Thyroid gland (tissue), 4 donors: ENCODE measurements around the gene ALDH6A1. TPM values are rescaled to one million over a fixed set of nuclear protein-coding genes. Genes with fewer than 3 reads are reported as not detected.

ENCODE experiments used
- DNase-seq, 2 donors: peaks; one replicate each; pipeline ENCODE4 v3.0.0-alpha.2; 2019
- H3K27ac ChIP-seq, 3 donors: fragments of 200-600 bp; sonication (generic); 1 replicate in 2 of 3; 2 replicates in 1 of 3; pipeline ENCODE4 v1.5.1; 2016 to 2019; ENCODE audit warnings: mild to moderate bottlenecking in 1 of 3, moderate library complexity in 1 of 3
- H3K27me3 ChIP-seq: fragments of 200-600 bp; sonication (generic); one replicate; pipeline ENCODE4 v1.5.1; 2019
- H3K36me3 ChIP-seq, 2 donors: fragments of 200-600 bp; sonication (generic); one replicate each; pipeline ENCODE4 v1.5.1; 2016 to 2019
- H3K4me1 ChIP-seq, 2 donors: fragments of 200-600 bp; sonication (generic); one replicate each; pipeline ENCODE4 v1.5.1; 2017 to 2019
- H3K4me3 ChIP-seq, 3 donors: fragments of 200-600 bp; sonication (generic); replicated peaks in 1 of 3; 1 replicate in 2 of 3; 2 replicates in 1 of 3; pipeline ENCODE4 v1.5.1; 2016; ENCODE audit warnings: mild to moderate bottlenecking in 1 of 3
- H3K9me3 ChIP-seq: fragments of 200-600 bp; sonication (generic); one replicate; pipeline ENCODE4 v1.5.1; 2017
- POLR2A ChIP-seq, 2 donors: fragments of 450-650 bp; IDR thresholded peaks; one replicate each; pipeline ENCODE4 v1.6.1; 2017; ENCODE audit warnings: antibody characterized with exemption in 2 of 2, mild to moderate bottlenecking in 2 of 2, moderate library complexity in 1 of 2
- WGBS, 2 donors: methylation state at CpG; one replicate each; pipeline ENCODE4 v1.1.5; 2017; 5-methylcytosine and 5-hydroxymethylcytosine counted together
- intact Hi-C: fragments of 100-400 bp; cut with DNase I; formaldehyde crosslinking; loops from one replicate; pipeline ENCODE4 v1.15.1; 2023
- total RNA-seq, 4 donors: library from RNA; depleted of rRNA; stranded (reverse); fragments of >200 nt; gene quantifications; one replicate each; pipeline ENCODE4 v1.2.3, GENCODE V29; 2016
- TF ChIP-seq, protein P1 (sequence below), 6 experiments: fragments of 200-600 bp in 3 of 6; fragments of 450-650 bp in 3 of 6; sonication (generic) in 3 of 6; IDR thresholded peaks; one replicate each; pipeline ENCODE4 v1.5.1; 2016 to 2019; ENCODE audit warnings: antibody characterized with exemption in 6 of 6, mild to moderate bottlenecking in 2 of 6, inconsistent platforms in 1 of 6, moderate library complexity in 1 of 6

ALDH6A1 gene
- total RNA-seq, 4 donors from 2014 or later, result 31.4 to 58.0 (median 44.4) TPM

- no peak for DNase-seq
- intact Hi-C loops, result no loop called here
- no peaks in the 10 kb centered on the region for H3K27me3 ChIP-seq
- WGBS, 2 donors, result 82 to 87% methylated on average over 1 of the region's 1 CpG
- no peak for TF ChIP-seq POLR2A (IDR thresholded peaks at IDR 0.05)
- TF ChIP-seq, protein P1, sequence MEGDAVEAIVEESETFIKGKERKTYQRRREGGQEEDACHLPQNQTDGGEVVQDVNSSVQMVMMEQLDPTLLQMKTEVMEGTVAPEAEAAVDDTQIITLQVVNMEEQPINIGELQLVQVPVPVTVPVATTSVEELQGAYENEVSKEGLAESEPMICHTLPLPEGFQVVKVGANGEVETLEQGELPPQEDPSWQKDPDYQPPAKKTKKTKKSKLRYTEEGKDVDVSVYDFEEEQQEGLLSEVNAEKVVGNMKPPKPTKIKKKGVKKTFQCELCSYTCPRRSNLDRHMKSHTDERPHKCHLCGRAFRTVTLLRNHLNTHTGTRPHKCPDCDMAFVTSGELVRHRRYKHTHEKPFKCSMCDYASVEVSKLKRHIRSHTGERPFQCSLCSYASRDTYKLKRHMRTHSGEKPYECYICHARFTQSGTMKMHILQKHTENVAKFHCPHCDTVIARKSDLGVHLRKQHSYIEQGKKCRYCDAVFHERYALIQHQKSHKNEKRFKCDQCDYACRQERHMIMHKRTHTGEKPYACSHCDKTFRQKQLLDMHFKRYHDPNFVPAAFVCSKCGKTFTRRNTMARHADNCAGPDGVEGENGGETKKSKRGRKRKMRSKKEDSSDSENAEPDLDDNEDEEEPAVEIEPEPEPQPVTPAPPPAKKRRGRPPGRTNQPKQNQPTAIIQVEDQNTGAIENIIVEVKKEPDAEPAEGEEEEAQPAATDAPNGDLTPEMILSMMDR (IDR thresholded peaks at IDR 0.05), result no peak
- no peak overlapping the region for H3K4me3 ChIP-seq
- no peak overlapping the region for H3K27ac ChIP-seq
- no peaks in the 10 kb centered on the region for H3K4me1 ChIP-seq
- H3K9me3 ChIP-seq, result no peaks in the 10 kb centered on the region
- no peaks in the 10 kb centered on the region for H3K36me3 ChIP-seq
These were observed 25.1 kb upstream of the ALDH6A1 start for GRCh38 chr14:74109369-74109768.

DNA sequence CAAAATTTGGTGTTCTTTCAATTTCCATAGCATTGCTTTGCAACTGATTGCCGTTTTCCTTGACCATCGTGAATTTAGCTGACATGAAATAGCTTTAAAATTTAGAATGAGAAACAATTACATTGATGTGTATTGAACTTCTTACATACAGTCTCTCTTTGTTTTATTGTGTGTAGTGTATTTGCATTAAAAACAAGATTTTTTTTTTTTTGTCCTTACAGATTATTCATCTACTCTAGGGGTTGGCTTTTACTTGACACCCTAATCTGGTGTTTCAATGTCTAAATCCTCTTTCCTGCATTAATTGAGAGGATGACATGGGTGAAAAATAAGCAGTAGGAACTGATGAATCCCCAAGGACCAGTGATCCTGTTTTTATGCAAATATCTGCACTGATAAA is 21.1 kb upstream of the ALDH6A1 start:
- intact Hi-C loops, result no loop called here
- peaks cover 0 to 5% of the 10 kb centered on the region in 2 donors for H3K36me3 ChIP-seq
- TF ChIP-seq, protein P1 (IDR thresholded peaks at IDR 0.05), result no peak
- no peak for TF ChIP-seq POLR2A (IDR thresholded peaks at IDR 0.05)
- DNase-seq, result no peak
- no peak overlapping the region for H3K27ac ChIP-seq
- H3K4me3 ChIP-seq, result no peak overlapping the region
- H3K27me3 ChIP-seq, result no peaks in the 10 kb centered on the region
- 94 to 96% methylated on average over 2 of the region's 2 CpGs for WGBS, 2 donors
- no peaks in the 10 kb centered on the region for H3K4me1 ChIP-seq
- H3K9me3 ChIP-seq, result no peaks in the 10 kb centered on the region

DNA sequence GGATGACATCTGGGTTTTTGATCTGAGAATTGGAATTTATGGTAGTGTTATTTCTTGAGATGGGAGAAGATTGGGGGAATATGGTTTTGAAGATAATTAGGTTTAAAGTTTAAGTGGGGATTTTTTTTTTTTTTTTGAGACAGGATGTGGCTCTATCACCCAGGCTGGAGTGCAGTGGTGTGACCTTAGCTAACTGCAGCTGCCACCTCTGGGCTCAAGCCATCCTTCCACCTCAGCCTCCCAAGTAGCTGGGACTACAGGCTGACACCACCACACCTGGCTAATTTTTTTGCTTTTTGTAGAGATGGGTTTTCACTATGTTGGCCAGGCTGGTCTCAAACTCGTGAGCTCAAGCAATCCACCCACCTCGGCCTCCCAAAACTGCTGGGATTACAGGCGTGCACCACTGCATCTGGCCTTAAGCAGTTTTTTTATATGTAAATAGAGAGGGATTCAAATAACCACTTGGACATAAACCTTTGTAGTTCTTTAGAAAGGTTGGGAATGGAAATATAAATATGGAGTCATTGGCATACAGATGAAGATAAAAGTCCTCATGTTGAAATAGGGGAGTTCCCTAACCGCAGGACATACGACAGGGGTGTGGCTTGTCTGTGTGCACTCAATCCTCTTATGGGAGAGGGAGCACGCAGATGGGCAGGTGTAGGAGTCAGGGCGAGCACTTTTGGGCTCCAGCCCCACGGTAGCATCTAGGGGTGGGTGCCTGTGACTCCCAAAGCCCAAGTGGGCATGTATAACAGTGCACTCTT is 5.2 kb upstream of the ALDH6A1 start:
- Histone ChIP-seq H3K27ac (no peak overlapping the region), H3K27me3 (no peaks in the 10 kb centered on the region), H3K36me3 (no peaks in the 10 kb centered on the region), H3K4me1 (peaks cover 3 to 7% of the 10 kb centered on the region in 2 donors), H3K4me3 (no peak overlapping the region), H3K9me3 (no peaks in the 10 kb centered on the region)
- intact Hi-C loops, result no loop called here
- TF ChIP-seq, protein P1 (IDR thresholded peaks at IDR 0.05), result no peak
- no peak for TF ChIP-seq POLR2A (IDR thresholded peaks at IDR 0.05)
- no peak for DNase-seq
- WGBS, 2 donors, result 93 to 94% methylated on average over 8 of the region's 8 CpGs

- intact Hi-C loops, result no loop called here
- Histone ChIP-seq H3K36me3 (no peaks in the 10 kb centered on the region), H3K9me3 (no peaks in the 10 kb centered on the region), H3K4me3 (peak overlapping the region in 1 of 3 donors; percentile 59), H3K27ac (no peak overlapping the region), H3K4me1 (peaks cover 3 to 14% of the 10 kb centered on the region in 2 donors), H3K27me3 (no peaks in the 10 kb centered on the region)
- no peak for TF ChIP-seq POLR2A (IDR thresholded peaks at IDR 0.05)
- TF ChIP-seq, protein P1 (IDR thresholded peaks at IDR 0.05), result no peak
- no peak for DNase-seq
- 90 to 96% methylated on average over 1 of the region's 1 CpG for WGBS, 2 donors
These were observed 1.6 kb upstream of the ALDH6A1 start for GRCh38 chr14:74085828-74086227.

GRCh38 chr14:74085047-74085637 is 889 bp upstream of the ALDH6A1 start:
- intact Hi-C loops, result no loop called here
- 0% methylated on average over 26 of the region's 26 CpGs for WGBS, 2 donors

More at GRCh38 chr14:74085047-74085637, 889 bp upstream of the ALDH6A1 start:
- peak overlapping the region in 2 of 3 donors; percentile 54 to 64 for H3K27ac ChIP-seq
- no peak for DNase-seq
- peak in 1 of 2 donors; percentile 3 for TF ChIP-seq POLR2A (IDR thresholded peaks at IDR 0.05)
- TF ChIP-seq, protein P1 (IDR thresholded peaks at IDR 0.05), result no peak
- H3K4me3 ChIP-seq, result peak overlapping the region in 2 of 3 donors; percentile 51 to 59
- H3K27me3 ChIP-seq, result no peaks in the 10 kb centered on the region
- H3K4me1 ChIP-seq, result peaks cover 3 to 14% of the 10 kb centered on the region in 2 donors
- no peaks in the 10 kb centered on the region for H3K36me3 ChIP-seq
- no peaks in the 10 kb centered on the region for H3K9me3 ChIP-seq
